Left ventricle myocardium inferior (tissue), 1 donor: Measurements from ENCODE around the gene LBX2. TPM values are rescaled to one million over a fixed set of nuclear protein-coding genes. Genes with fewer than 3 reads are reported as not detected.

Experiments used
- DNase-seq: peaks from one replicate; pipeline ENCODE4 v3.0.0-alpha.2; 2020
- H3K27ac ChIP-seq: fragments of 200-600 bp; replicated peaks from 2 replicates; pipeline ENCODE4 v1.8.0; 2021
- H3K27me3 ChIP-seq: fragments of 200-600 bp; 2 replicates; pipeline ENCODE4 v1.8.0; 2021; ENCODE audit warnings: low read depth
- H3K36me3 ChIP-seq: fragments of 200-600 bp; 2 replicates; pipeline ENCODE4 v1.8.0; 2021
- H3K4me1 ChIP-seq: fragments of 200-600 bp; 2 replicates; pipeline ENCODE4 v1.8.0; 2021
- H3K4me3 ChIP-seq: fragments of 200-600 bp; 2 replicates; pipeline ENCODE4 v1.8.0; 2021; ENCODE audit warnings: mild to moderate bottlenecking, moderate library complexity
- H3K9me3 ChIP-seq: fragments of 200-600 bp; replicated peaks from 2 replicates; pipeline ENCODE4 v1.8.0; 2021
- CTCF ChIP-seq: fragments of 200-600 bp; IDR thresholded peaks from 2 replicates; pipeline ENCODE4 v1.8.0; 2021; ENCODE audit warnings: antibody characterized with exemption, mild to moderate bottlenecking, borderline replicate concordance
- intact Hi-C: fragments of 100-400 bp; cut with micrococcal nuclease; formaldehyde crosslinking; loops from one replicate; pipeline ENCODE4 v1.11.0; 2022
- total RNA-seq: library from RNA; stranded (reverse); fragmentation: NEBNext Ultra II Directional; extraction: Animal tissue kit (Norgen Biotek cat#: 25700); gene quantifications from one replicate; pipeline ENCODE4 v1.2.1, GENCODE V29; 2021
- donor health status: DM: no; HTN: yes; CAD: no; lungs with severe emphysema.

The LBX2 gene
- total RNA-seq, 1 donor from 2014 or later, result 0.25 TPM

- intact Hi-C loops, result no loop called here
- no peak for DNase-seq
- Histone ChIP-seq H3K4me3 (no peak overlapping the region), H3K27me3 (peaks cover 1% of the 10 kb centered on the region), H3K4me1 (peaks cover 31% of the 10 kb centered on the region), H3K9me3 (no peaks in the 10 kb centered on the region), H3K27ac (no peak overlapping the region), H3K36me3 (peaks cover 32% of the 10 kb centered on the region)
- no peak for TF ChIP-seq CTCF
These were observed 35.0 kb upstream of the LBX2 start for GRCh38 chr2:74534411-74534810.

- intact Hi-C loops, result no loop called here
- Histone ChIP-seq H3K36me3 (peaks cover 32% of the 10 kb centered on the region), H3K4me3 (no peak overlapping the region), H3K4me1 (peaks cover 38% of the 10 kb centered on the region), H3K9me3 (no peaks in the 10 kb centered on the region), H3K27ac (no peak overlapping the region), H3K27me3 (no peaks in the 10 kb centered on the region)
- DNase-seq, result no peak
- no peak for TF ChIP-seq CTCF
These were observed 34.1 kb upstream of the LBX2 start for GRCh38 chr2:74533464-74533863.

GRCh38 chr2:74532222-74532621 lies 32.8 kb upstream of the LBX2 start:
- DNase-seq, result no peak
- peak; percentile 30 for TF ChIP-seq CTCF
- no peaks in the 10 kb centered on the region for H3K27me3 ChIP-seq
- intact Hi-C loops, result no loop called here
- H3K4me3 ChIP-seq, result no peak overlapping the region
- H3K36me3 ChIP-seq, result peaks cover 44% of the 10 kb centered on the region
- peaks cover 49% of the 10 kb centered on the region for H3K4me1 ChIP-seq
- no peaks in the 10 kb centered on the region for H3K9me3 ChIP-seq
- H3K27ac ChIP-seq, result no peak overlapping the region

GRCh38 chr2:74531666-74532065 lies 32.3 kb upstream of the LBX2 start:
- Histone ChIP-seq H3K27me3 (no peaks in the 10 kb centered on the region), H3K27ac (peak overlapping the region; percentile 93), H3K36me3 (peaks cover 50% of the 10 kb centered on the region), H3K4me3 (peak overlapping the region; percentile 97), H3K4me1 (peaks cover 49% of the 10 kb centered on the region), H3K9me3 (no peaks in the 10 kb centered on the region)
- DNase-seq, result no peak
- intact Hi-C loops, result no loop called here
- TF ChIP-seq CTCF, result no peak

DNA sequence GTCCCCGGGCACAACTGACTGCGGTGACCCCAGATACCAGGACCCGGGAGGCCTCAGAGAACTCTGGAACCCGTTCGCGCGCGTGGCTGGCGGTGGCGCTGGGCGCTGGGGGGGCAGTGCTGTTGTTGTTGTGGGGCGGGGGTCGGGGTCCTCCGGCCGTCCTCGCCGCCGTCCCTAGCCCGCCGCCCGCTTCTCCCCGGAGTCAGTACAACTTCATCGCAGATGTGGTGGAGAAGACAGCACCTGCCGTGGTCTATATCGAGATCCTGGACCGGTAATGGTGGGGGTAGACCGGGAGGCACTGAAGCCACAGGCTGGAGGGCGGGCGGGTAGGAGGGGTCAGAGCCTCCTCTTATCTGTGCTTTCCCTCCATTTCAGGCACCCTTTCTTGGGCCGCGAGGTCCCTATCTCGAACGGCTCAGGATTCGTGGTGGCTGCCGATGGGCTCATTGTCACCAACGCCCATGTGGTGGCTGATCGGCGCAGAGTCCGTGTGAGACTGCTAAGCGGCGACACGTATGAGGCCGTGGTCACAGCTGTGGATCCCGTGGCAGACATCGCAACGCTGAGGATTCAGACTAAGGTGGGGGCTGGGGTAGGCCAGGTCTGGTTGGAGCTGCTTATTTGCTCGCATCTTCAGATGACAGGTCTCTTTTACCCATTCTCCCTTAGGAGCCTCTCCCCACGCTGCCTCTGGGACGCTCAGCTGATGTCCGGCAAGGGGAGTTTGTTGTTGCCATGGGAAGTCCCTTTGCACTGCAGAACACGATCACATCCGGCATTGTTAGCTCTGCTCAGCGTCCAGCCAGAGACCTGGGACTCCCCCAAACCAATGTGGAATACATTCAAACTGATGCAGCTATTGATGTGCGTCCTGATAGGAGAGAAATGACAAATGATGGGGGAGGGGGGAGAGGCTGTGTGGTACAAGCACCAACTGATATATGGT lies 31.1 kb upstream of the LBX2 start:
- no peak for DNase-seq
- Histone ChIP-seq H3K9me3 (no peaks in the 10 kb centered on the region), H3K36me3 (peaks cover 61% of the 10 kb centered on the region), H3K27me3 (no peaks in the 10 kb centered on the region), H3K4me1 (peaks cover 49% of the 10 kb centered on the region), H3K4me3 (peak overlapping the region; percentile 97), H3K27ac (peak overlapping the region; percentile 93)
- intact Hi-C loops, result no loop called here
- no peak for TF ChIP-seq CTCF
